ENCODE measurements around the gene AP3S2.
A peak's percentile ranks its signal among the peaks of the same experiment; 100 is the strongest.
"Not testable (repeated sequence)": the region's sequence is repeated elsewhere in the genome, so short reads cannot be mapped to it uniquely, and the experiment has no call there.

AP3S2 gene

DNA sequence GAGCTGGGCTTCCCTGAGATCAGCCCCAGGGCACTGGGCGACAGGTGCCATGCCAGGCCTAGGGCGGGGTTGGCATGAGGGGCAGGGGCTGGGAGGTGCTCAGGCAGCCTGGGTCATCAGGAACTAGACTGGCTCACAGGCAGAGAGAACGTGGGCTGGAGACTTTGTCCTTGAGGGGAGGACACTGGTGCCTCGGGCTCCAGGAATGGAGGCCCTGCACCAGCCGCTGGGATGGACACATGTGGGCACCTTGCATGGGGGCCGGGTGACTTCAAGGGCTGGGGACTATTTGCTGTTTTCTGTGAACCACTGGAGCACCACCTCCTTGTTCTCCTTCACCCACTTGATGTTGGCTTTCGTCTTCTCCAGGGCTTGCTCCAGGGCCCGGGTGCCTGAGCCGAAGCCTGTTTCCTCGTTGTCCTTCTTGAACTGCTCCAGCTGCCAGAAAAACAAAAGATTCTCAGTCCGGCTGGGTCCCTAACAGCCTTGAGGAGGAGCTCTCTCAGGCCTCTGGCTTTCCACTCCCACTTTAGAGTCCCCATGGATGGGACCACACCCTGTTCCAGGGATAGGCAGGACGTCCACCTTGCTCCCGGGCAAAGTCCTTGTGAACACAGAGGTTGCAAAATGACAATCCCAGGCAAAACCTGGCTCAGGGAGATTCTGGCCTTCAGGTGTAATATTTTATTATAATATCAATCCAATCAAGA lies 108.6 kb downstream of the AP3S2 start:
- Histone ChIP-seq H3K27ac (no peak overlapping the region), H3K4me3 (no peak overlapping the region)
- TF ChIP-seq, protein P1, sequence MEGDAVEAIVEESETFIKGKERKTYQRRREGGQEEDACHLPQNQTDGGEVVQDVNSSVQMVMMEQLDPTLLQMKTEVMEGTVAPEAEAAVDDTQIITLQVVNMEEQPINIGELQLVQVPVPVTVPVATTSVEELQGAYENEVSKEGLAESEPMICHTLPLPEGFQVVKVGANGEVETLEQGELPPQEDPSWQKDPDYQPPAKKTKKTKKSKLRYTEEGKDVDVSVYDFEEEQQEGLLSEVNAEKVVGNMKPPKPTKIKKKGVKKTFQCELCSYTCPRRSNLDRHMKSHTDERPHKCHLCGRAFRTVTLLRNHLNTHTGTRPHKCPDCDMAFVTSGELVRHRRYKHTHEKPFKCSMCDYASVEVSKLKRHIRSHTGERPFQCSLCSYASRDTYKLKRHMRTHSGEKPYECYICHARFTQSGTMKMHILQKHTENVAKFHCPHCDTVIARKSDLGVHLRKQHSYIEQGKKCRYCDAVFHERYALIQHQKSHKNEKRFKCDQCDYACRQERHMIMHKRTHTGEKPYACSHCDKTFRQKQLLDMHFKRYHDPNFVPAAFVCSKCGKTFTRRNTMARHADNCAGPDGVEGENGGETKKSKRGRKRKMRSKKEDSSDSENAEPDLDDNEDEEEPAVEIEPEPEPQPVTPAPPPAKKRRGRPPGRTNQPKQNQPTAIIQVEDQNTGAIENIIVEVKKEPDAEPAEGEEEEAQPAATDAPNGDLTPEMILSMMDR (IDR thresholded peaks at IDR 0.05) = no peak
- DNase-seq (ENCODE audit: low spot score) = no peak

DNA sequence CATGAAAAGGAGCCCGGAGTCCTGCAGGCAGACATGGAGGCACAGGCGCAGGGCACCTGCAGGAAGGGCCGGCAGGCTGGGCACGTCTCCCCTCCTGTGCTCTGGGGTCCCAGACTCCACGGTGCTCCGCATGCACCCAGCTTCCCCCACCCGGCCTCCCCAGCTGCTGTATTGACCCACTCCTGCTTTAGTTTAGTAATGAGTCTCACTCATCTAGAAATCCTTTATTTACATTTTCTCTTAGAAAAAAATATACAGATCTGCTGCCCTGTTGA lies 109.2 kb downstream of the AP3S2 start:
- no peak overlapping the region for H3K4me3 ChIP-seq
- DNase-seq (ENCODE audit: low spot score) = peak; percentile 57
- H3K27ac ChIP-seq = no peak overlapping the region
- TF ChIP-seq, protein P1 (IDR thresholded peaks at IDR 0.05) = no peak

DNA sequence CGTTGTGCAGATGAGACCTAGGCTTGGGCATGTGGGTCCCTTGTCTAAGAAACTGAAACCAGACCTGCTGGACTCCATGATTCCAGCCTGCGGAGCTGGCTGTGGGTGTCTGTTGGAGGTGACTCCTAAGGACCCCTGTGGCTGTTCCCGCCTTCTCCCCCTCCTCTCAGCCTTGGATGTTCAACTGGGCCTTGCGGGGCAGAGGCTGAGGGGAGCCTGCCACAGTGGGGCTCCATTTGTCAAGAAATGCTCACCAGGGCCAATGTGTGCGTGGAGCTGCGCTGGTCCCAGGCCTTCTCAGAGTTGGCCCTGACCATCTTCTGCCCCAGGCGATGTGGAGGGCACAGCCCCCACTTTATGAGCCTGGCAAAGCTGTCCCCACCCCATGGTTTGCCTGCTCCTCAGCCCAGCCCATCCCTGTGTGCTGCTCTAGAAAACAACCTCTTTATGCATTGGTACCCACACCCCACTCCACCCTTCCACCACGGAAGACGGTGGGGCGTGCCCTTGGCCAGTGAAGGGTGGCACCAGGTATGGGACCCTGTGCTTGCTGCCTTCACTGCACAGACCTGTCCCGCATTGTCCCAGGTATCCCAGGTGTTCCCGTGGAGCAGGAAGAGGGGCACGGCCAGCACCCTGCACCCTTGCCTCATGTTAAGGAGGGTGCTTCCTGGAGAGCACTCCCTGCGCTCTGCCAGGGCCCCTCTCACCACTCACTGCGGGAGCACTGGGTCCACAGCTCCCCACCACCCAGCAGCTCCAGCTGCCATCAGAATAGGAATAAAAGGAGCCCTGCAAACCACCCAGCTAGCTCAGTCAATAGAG lies 109.7 kb downstream of the AP3S2 start:
- no peak overlapping the region for H3K27ac ChIP-seq

DNA sequence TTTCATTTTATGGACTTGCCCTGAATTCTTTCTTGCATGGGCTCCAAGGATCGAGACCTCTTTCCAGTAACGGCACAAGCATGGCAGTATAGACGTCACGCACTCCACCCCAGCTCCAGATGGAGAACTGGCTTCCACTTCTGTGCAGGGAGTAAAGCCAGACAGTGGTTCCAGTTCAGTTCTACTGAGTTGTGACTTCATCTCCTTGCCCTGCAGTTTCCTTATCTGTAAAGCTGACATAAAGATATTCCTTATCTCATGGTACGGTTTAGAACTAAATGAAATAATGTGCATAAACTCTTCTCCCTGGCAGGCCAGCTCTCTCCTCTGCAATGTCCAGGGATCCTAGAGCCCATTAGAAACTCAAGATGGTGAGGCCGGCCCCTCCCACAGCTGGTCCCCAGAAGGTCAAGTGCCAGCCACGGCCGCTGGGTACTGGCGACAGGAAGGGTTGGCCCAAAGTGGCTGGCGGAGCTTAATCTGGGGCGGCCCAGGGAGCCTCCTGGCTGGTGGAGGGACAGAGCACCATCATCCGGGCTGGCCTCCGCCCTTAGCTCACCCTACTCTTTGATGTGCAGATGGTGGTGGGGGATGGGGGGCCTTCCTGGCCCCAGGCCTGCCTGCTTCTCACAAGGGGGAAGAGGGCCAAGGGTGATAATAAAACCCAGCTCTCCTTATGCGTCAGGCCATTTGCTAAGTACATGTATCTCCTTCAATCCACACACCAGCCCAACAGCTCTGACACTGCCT lies 110.5 kb downstream of the AP3S2 start:
- TF ChIP-seq, protein P1 (IDR thresholded peaks at IDR 0.05) = no peak
- H3K27ac ChIP-seq = peak overlapping the region in 1 of 2 donors; percentile 46
- no peak overlapping the region for H3K4me3 ChIP-seq
- peak; percentile 71 for DNase-seq (ENCODE audit: low spot score)

More for the DNA sequence above, 109.7 kb downstream of the AP3S2 start:
- TF ChIP-seq, protein P1 (IDR thresholded peaks at IDR 0.05) = no peak
- DNase-seq (ENCODE audit: low spot score) = no peak
- no peak overlapping the region for H3K4me3 ChIP-seq

DNA sequence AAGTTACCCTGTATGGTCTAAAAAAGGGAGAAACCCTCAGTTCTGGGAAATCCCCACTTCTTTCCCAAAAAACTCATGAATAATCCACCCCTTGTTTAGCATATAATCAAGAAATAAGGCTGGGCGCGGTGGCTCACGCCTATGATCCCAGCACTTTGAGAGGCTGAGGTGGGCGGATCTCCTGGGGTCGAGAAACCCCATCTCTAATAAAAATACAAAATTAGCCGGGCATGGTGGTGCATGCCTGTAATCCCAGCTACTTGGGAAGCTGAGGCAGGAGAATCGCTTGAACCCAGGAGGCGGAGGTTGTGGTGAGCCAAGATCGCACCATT lies 111.2 kb downstream of the AP3S2 start:
- H3K4me3 ChIP-seq, H3K27ac ChIP-seq: not testable (repeated sequence)
- DNase-seq (ENCODE audit: low spot score) = peak; percentile 56

DNA sequence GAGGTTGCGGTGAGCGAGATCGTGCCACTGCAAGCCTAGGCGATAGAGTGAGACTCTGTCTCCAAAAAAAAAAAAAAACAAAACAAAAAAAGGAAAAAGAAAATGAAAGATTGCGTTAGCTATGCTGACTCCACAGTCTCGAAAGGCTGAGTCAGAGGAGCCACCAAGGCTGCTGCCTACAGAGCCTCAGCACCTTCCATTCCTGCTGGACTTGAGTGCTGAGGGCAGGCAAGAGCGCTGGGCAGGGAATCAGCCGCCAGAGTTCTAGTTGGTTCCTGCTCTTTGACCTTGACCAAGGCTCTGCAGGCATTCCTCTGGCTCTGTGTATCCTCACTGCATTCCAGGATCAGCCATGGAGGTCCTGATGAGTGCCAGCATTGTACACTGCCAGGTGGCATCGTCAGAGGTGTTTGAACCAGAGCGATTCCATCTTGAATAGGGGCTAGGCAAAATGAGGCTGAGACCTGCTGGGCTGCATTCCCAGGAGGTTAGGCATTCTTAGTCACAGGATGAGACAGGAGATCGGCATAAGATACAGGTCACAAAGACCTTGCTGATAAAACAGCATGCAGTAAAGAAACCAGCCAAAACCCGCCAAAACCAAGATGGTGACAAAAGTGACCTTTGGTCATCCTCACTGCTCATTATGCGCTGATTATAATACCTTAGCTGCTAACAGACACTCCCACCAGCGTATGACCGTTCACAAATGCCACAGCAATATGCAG lies 111.7 kb downstream of the AP3S2 start:
- Histone ChIP-seq H3K27ac (no peak overlapping the region), H3K4me3 (no peak overlapping the region)
- peak; percentile 62 for DNase-seq (ENCODE audit: low spot score)
- TF ChIP-seq, protein P1 (IDR thresholded peaks at IDR 0.05) = no peak

DNA sequence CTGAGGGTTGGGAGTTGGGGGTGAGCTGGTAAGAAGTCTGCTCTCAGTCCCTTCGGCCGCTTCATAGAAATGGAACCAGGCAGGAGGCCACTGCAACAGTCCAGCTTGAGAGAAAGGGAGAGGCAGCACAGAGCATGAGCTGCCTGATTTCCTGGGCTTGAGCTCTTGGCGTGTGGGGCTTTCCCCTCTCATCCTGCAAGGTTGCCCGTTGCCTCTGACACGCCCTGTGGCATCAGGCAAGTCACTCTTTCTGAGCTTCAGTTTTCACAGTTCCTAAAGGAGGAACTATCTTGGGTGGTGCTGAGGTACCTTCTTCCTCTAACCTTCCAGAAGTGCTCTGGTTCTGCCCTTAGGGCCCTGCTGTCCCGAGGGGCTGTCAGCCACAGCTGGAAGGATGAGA lies 112.7 kb downstream of the AP3S2 start:
- Histone ChIP-seq H3K27ac (no peak overlapping the region), H3K4me3 (no peak overlapping the region)
- TF ChIP-seq, protein P1 (IDR thresholded peaks at IDR 0.05) = no peak
- no peak for DNase-seq (ENCODE audit: low spot score)

All from coronary artery (tissue), 2 donors.